Mammary epithelial cell (primary cell): ENCODE measurements around the gene PCDHGA7.

Experiments used
- CTCF ChIP-seq, 2 donors: IDR thresholded peaks in 1 of 2; conservative IDR thresholded peaks in 1 of 2; 2 replicates each; pipeline ENCODE4 v1.5.1; 2011 to 2012; ENCODE audit warnings: inconsistent platforms in 2 of 2, low read length in 2 of 2, mild to moderate bottlenecking in 2 of 2, control low read depth in 1 of 2, low read depth in 1 of 2; ENCODE audit not compliant: insufficient read depth in 1 of 2; ENCODE audit errors: extremely low read depth in 1 of 2
- EZH2 ChIP-seq: IDR thresholded peaks from 2 replicates; pipeline ENCODE4 v1.6.1; 2012; ENCODE audit warnings: low read length, inconsistent platforms, borderline replicate concordance

GRCh38 chr5:141403387-141403786, 20.8 kb downstream of the PCDHGA7 start:
- TF ChIP-seq CTCF (conservative IDR thresholded peaks at IDR 0.05 in 1 of 2, IDR thresholded peaks at IDR 0.05 in 1 of 2; ENCODE audit: extremely low read depth in 1 of 2, insufficient read depth in 1 of 2, low read depth in 1 of 2, low read length in 2 of 2) (no peak), EZH2 (no peak)
